Activated naive CD4-positive, alpha-beta T cell treated with Interleukin-2 at 50 U/mL for 16 hours (primary cell): Measurements from ENCODE around the gene TSPAN9.

Experiments used
- DNase-seq: peaks from one replicate; pipeline ENCODE4 v3.0.0-alpha.2; 2020

The TSPAN9 gene

GRCh38 chr12:3103806-3104205, 26.6 kb downstream of the TSPAN9 start:
- no peak for DNase-seq

- no peak for DNase-seq
Observed at GRCh38 chr12:3105690-3106479, 28.7 kb downstream of the TSPAN9 start.

DNA sequence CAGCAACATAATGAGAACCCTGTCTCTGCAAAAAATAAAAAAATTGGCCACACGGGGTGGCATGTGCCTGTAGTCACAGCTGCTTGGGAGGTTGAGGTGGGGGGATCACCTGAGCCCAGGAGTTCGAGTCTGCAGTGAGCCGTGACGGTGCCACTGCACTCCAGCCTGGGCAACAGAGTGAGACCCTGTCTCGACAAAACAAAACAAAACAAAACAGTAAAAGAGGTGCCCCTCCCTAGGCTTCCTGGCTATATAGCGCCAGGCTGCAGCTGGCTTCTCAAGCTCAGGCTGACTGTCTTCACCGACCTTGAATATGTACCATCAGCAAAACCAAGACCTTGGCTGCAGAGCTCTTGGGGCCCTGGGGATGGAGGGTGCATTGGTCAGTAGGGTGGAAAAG, 29.4 kb downstream of the TSPAN9 start:
- no peak for DNase-seq

DNA sequence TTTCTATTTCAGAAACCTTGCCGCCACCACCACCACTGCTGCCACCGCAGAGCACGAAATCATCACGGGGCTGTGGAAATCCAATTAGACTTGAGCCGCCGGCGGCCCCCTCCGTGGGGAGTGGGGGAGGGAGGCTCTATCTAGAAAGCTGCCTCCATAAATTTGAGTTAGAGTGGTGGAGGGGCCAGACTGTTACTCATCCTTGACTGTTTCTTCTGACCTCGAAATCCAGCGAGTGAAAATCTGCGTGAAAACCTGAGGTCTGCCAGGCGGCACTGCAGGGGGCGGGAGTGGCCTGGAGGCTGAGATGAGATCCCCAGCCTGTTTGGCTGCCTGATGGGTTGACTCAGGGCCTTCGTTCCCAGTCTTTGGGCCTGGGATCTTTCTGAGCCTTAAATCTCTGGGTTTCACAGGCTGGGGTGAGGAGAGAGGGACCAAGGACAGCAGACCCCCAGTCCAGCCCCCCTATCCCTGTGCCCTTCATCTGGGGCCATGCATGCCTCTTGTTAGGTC, 29.9 kb downstream of the TSPAN9 start:
- DNase-seq = no peak

DNA sequence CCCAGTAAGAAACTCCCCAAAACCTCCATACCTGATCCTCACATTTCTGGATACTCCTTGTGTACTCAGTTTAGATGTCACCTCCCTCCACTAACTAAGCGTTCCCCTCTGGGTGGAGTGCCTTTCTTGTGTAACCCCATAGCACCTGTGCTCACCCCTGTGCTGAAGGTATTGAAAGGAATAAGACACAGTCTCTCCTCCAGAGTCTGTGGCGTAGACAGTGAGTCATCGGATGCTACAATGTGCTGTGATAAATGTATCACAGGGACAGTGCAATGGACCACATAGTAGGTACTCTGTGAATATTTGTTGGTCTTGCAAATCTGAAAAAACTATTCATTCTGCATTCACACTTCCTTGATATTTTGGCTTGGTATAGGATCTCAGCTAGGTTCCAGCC, 30.8 kb downstream of the TSPAN9 start:
- DNase-seq = no peak

DNA sequence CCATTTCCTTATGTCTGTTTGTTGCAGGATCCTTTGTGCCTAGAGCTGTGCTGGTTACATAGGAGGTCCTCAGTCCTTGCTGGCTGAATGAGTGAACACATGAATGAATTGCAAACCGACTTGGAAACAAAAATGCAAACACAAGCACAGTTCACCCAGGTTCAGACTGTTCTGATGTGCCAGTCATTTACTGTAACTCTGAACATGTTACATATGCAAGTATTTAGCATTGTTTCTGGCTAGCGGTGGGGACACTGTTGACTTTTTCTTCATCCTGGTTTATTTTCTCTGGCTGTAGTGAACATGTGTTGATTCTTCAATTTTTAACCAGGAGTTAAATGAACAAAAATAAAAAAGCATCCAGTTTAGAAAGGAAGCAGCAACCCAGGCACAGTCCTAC, 33.4 kb downstream of the TSPAN9 start:
- DNase-seq = no peak

DNA sequence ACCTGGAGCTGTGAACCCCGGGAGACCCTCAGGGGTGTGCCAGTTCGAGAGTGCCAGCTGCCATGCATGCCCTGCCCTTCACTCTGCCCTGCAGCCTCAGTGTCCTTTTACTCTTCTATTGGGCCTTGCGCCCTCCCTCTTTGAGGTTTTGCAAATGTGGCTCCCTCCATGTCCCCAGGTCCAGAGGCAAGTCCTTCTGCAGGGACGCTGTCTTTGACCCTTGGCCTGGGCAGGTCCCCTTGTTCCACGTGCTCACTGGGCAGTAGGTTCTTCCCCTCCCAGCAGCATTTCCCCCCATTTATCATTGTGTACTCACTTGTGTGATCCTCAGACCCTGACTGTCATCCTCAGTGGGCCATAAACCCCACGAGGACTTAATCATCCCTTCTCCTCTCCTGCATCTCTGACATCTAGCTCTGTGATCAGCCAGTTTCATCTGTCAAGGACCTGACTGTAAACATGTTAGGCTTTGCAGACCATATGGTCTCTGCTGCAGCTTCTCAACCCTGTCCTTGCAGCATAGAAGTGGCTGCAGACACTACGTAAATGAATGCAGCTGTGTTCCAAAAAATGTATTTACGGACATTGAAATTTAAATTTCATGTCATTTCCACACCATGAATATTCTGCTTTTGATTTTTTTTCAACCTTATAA, 36.6 kb downstream of the TSPAN9 start:
- no peak for DNase-seq

DNA sequence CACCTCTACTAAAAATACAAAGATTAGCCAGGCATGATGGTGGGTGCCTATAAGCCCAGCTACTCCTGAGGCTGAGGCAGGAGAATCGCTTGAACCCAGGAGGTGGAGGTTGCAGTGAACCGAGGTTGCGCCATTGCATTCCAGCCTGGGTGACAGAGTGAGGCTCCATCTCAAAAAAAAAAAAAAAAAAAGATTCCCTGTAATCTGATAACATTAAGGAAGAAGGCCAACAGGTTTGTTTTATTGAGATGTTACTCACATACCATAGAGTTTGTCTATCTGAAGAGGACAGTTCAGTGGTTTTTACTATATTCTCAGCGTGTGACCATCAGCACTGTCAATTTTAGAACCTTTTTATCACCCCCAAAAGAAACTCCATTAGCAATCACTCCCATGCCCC, 37.5 kb downstream of the TSPAN9 start:
- DNase-seq = no peak

DNA sequence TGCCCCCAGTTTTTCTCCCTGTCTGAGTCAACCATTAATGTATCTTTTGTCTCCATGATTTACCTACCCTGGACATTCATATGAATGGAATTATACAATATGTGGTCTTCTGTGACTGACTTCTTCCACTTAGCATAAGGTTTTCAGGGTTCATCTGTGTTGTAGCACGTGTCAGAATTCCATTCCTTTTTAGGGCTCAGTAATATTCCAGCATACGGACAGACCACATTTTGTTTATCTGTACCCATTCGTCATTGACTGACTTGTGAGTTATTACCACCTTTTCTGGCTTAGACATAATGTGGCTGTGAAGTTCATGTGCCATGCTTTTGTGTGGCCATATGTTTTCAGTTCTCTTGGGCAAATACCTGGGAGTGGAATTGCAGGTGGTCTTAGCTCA, 37.9 kb downstream of the TSPAN9 start:
- no peak for DNase-seq

- no peak for DNase-seq
Observed at GRCh38 chr12:3116106-3116844, 39.1 kb downstream of the TSPAN9 start.

DNA sequence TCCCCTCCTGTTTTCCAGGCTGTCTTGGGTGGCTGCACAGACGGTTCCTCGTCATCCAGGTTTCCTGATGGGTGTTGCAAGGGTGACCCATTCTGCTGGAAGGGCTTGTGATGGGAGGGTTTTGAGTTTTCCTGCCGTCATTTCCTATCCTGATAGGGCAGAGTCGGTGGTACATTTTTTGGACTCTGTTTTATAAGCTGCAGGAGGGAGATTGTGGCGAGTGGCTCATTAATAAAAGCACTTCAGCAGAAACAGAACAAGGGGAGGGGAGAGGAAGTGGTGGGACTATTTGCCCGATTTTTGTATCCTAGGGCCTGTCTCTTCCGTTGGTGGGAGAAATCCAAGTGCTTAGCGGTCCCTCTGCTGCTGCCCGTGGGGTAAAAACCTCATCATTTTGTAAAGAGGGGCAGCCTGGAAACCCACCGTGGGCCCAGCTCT, 40.0 kb downstream of the TSPAN9 start:
- no peak for DNase-seq

DNA sequence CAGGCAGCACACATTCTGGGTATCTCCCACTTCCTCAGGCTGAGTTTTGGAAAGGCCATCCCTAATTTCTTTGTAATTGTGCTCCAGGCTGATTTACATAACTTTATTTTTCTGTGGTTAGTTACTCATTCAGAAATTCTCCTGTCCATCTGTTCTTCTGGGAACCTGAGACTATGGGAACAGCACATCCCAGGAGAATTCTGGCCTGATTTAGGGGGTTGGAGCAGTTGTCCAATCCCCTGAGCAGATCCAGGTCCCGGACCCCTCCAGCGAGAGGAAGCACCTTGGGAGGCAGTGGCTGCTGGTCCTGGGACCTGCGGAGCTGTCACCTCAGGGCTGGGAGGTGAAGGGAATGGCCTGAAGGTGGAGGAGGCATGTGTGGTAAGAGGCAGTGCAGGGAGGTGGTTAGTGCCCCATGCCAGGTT, 40.4 kb downstream of the TSPAN9 start:
- no peak for DNase-seq

- no peak for DNase-seq
Observed at GRCh38 chr12:3119192-3119755, 42.1 kb downstream of the TSPAN9 start.

- no peak for DNase-seq
Observed at GRCh38 chr12:3119756-3120601, 42.8 kb downstream of the TSPAN9 start.

GRCh38 chr12:3120701-3121100, 43.5 kb downstream of the TSPAN9 start:
- no peak for DNase-seq

DNA sequence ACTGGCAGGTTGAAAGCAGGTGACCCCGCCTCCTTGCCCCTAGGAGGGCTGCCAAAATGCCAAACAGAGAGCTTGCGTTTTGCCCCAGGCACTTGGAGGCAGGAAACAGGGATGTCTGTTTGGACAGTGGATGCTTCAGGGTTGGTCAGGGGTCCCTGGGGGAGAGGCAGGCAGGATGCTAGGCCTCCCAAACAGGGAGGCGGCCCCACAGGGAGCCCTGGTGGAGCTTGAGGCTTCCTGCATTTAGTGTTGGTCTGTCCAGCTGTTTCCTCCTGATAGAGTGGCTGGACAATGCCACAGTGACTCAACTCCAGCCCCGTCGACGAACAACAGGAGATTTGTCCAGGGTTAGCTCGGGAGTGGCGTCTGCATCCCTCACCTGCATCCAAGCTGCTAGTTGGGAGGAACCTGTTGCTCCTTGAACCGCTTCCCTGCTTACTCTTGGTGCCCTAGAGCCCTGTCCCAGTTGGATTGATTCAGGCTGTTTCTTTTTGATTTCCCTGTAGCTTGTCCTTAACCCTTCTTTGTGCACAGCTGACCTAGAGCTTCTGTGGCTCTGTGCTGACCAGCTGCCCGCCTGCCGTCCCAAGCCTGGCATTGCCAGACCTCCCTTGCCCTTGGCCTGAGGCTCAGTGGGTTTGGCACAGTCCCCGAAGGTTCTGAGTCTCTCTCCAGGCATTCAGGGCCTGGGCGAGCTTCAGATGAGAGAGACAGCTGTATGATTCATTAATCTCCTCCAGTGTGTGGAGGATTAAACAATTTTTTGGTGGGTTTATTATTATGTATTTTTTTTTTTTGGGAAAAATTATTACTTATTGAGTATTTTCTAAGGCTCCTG, 45.9 kb downstream of the TSPAN9 start:
- no peak for DNase-seq

DNA sequence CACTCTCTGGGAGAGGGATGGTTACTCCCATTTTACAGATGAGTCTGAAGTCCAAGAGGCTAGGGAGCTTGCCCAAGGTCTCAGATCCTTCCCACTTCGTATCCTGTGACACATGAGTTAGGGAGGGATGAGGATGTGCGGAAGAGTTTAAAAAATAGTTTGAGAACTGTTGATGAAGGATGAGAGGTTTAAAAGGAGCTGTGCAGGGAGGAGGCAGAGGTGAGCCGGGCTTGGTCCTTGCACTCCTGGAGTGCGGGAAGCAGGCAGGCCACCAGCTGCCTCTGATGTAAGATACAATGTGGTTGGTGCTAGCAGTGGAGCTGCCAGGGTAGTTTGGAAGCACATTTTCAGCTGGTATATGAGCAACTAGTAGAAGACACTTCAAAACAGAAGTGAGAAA, 46.5 kb downstream of the TSPAN9 start:
- no peak for DNase-seq

DNA sequence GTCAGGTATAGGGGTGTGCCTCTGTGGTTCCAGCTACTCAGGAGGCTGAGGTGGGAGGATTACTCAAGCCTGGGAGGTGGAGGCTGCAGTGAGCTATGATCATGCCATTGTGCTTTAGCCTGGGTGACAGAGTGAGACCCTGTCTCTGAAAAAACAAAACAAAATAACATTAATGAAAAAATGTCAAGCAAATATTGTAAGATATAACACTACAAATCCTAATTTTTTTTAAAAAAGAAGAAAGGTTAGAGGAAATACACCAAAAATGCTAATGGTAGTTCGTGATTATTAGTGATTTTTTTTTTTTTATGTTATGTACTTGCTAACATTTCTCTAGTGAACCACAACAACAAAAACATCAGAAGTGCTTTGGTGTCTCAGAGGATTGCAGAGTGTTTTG, 47.7 kb downstream of the TSPAN9 start:
- no peak for DNase-seq

DNA sequence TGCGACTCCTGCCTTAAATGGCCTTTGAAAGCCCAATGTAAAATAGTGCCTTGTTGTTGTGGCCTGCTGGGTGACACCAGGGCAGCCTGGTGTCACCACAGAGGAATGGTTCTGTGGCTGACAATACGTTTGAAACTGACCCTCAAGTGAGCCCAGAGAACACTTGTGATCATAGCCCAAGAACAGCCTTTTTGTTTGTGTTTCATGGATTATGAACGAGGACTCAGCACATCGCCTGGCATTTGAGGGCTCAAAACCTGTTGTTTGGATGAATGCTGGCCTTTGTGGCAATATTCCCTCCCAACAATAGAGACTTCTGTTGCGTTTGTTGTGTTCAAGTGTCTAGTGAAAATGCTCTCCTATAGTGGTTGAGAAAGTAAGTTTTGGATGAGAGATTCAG, 48.5 kb downstream of the TSPAN9 start:
- DNase-seq = no peak

DNA sequence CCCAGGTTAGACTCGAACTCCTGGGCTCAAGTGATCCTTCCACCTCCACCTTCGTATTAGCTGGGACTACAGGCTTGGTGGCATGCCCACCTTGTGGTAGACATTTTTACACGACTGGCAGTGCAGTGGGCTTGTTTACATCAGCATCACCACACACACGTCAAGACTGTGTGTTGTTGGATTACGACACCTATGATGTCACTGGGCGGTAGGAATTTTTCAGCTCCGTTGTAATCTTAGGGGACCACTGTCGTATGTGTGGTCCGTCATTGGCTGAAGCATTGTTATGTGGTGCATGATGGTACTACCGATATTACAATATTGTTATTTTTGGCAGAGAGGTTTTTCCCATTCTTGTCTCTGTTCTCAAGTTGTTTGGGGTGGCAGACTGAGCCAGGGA, 50.7 kb downstream of the TSPAN9 start:
- DNase-seq = no peak

DNA sequence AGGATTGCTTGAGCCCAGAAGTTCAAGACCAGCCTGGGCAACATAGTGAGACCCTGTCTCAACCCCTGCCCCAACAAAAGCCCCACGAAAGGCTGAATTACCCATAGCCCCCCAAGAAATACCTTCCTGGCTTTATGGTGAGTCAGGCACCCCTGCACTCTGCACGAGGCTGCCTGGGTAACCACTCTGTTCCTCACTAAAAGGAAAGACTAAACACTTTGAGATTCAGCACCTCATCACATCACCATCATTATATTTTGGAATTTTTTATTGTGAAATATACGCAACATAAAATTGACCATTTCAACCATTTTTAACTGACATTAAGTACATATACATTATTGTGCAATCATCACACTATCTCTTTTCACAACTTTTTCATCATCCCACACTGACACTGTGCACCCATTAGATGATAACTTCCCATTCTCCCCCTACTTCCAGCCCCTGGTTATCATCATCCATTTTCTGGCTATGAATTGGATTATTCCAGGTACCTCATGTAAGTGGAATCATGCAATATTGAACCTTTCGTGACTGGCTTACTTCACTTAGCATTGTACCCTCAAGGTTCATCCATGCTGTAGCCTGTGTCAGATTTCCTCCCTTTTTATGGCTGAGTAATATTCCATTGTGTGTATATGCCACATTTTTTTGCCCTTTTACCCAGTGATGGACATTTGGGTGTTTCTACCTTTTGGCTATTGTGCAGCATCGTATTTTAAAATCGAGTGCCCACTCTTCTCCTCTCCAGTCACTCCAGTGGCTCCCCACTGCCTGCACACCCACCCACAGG, 51.5 kb downstream of the TSPAN9 start:
- no peak for DNase-seq
